Right lobe of liver (tissue), 4 donors: ENCODE results near the gene FSHR.

Experiments
- CTCF ChIP-seq, 4 donors: fragments of 200-600 bp in 3 of 4; fragments of 450-650 bp in 1 of 4; IDR thresholded peaks; one replicate each; pipeline versions ENCODE4 v1.5.1 to v1.8.0; 2016 to 2022; ENCODE audit warnings: antibody characterized with exemption in 4 of 4, mild to moderate bottlenecking in 2 of 4
- POLR2A ChIP-seq: fragments of 450-650 bp; IDR thresholded peaks from one replicate; pipeline ENCODE4 v1.6.1; 2017; ENCODE audit warnings: antibody characterized with exemption, mild to moderate bottlenecking
- donor health status: DM: no; HTN: no; CAD: no.
- donor health status: DM: no; HTN: no; CAD: no.
- donor health status: DM: no; HTN: yes; CAD: no.

GRCh38 chr2:49129034-49129433 is 25.3 kb downstream of the FSHR start:
- TF ChIP-seq CTCF (IDR thresholded peaks at IDR 0.05) (no peak), POLR2A (no peak)
